BLaER1 (cell line): ENCODE results near the gene EPB41L1.
"Not testable (repeated sequence)": the region's sequence is repeated elsewhere in the genome, so short reads cannot be mapped to it uniquely, and the experiment has no call there.

Experiments used
- H3K27ac ChIP-seq: shearing (Covaris generic); formaldehyde crosslinking; 2 replicates; pipeline ENCODE4 v1.8.1; 2022
- H3K27me3 ChIP-seq: shearing (Covaris generic); formaldehyde crosslinking; 2 replicates; pipeline ENCODE4 v1.8.1; 2022
- H3K36me3 ChIP-seq: shearing (Covaris generic); formaldehyde crosslinking; 2 replicates; pipeline ENCODE4 v1.8.1; 2022
- H3K4me1 ChIP-seq: shearing (Covaris generic); formaldehyde crosslinking; 2 replicates; pipeline ENCODE4 v1.8.1; 2022
- H3K4me2 ChIP-seq: shearing (Covaris generic); formaldehyde crosslinking; 2 replicates; pipeline ENCODE4 v1.8.1; 2022
- H3K4me3 ChIP-seq: shearing (Covaris generic); formaldehyde crosslinking; 2 replicates; pipeline ENCODE4 v1.8.1; 2022
- H3K9ac ChIP-seq: shearing (Covaris generic); formaldehyde crosslinking; 2 replicates; pipeline ENCODE4 v1.8.1; 2022
- H3K9me3 ChIP-seq: shearing (Covaris generic); formaldehyde crosslinking; 2 replicates; pipeline ENCODE4 v1.8.1; 2022
- H4K20me1 ChIP-seq: shearing (Covaris generic); formaldehyde crosslinking; 2 replicates; pipeline ENCODE4 v1.8.1; 2022
- Cebpa-rat ChIP-seq: shearing (Covaris generic); IDR thresholded peaks from 2 replicates; pipeline ENCODE4 v1.8.1; 2022

EPB41L1 gene

DNA sequence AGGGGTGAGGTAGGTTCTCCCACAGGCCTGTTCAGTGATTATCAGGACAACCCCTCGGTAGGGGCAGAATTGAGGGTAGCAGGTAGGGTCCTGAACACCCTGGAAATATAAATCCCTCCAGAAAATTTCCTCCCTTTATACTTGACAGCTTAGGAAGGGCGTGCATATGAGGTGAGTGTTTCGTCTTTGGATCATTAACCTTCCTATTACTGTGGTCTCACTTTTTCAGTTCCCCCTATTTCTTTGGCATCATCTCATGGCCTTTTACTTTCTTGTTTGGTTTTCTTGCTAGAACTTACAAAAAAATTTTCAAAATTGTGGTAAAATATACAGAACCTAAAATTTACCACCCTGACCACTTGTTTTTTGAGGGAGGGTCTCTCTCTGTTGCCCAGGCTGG is 18.7 kb upstream of the EPB41L1 start:
- no peaks in the 10 kb centered on the region for H3K36me3 ChIP-seq
- no peak overlapping the region for H3K4me3 ChIP-seq
- peaks cover 54% of the 10 kb centered on the region for H3K4me1 ChIP-seq
- no peak overlapping the region for H3K9ac ChIP-seq
- H3K27ac ChIP-seq, result no peak overlapping the region
- peak overlapping the region; percentile 33; the same call in 1 of the 2 replicates for H3K4me2 ChIP-seq
- no peak for TF ChIP-seq Cebpa-rat
- no peaks in the 10 kb centered on the region for H3K27me3 ChIP-seq
- H4K20me1 ChIP-seq, result no peaks in the 10 kb centered on the region
- no peaks in the 10 kb centered on the region for H3K9me3 ChIP-seq

DNA sequence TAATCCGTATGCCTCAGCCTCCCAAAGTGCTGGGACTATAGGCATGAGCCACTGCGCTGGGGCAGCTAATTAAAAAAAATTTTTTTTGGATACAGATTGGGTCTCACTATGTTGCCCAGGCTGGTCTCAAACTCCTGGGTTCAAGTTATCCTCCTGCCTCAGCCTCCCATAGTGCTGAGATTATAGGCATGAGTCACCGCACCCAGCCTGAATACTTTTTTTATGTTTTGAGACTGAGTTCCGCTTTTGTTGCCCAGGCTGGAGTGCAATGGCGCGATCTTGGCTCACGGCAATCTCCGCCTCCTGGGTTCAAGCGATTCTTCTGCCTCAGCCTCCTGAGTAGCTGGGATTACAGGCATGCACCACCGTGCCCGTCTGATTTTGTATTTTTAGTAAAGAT is 17.2 kb upstream of the EPB41L1 start:
- peaks cover 43% of the 10 kb centered on the region for H3K4me1 ChIP-seq

DNA sequence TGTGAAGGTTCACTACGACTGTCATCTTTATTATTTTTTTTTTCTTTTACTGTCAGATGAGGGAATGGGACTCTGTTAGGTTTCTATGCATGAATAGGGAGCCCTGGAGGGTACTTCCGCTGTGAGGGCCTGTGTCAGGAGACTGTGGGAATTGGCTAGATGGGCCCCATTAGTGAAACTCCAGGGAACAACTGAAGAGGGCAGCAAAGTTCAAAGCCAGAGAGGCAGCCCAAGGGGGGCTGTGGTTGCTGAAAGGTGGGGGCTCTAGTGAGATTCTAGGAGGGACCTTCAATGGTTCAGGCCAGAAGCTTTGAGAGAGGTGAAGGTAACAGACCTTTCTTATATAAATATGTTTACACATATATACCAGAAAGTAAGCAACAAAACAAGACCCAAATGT is 13.2 kb upstream of the EPB41L1 start:
- Histone ChIP-seq H3K27me3 (no peaks in the 10 kb centered on the region), H3K27ac (no peak overlapping the region), H3K4me3 (no peak overlapping the region), H3K4me2 (no peak overlapping the region), H3K9ac (no peak overlapping the region), H3K4me1 (peaks cover 28% of the 10 kb centered on the region), H3K36me3 (no peaks in the 10 kb centered on the region), H4K20me1 (no peaks in the 10 kb centered on the region), H3K9me3 (no peaks in the 10 kb centered on the region)
- no peak for TF ChIP-seq Cebpa-rat

More for the DNA sequence above, 17.2 kb upstream of the EPB41L1 start:
- H3K4me3 ChIP-seq, H4K20me1 ChIP-seq, H3K27me3 ChIP-seq, H3K9me3 ChIP-seq, H3K4me2 ChIP-seq, H3K9ac ChIP-seq, H3K36me3 ChIP-seq, H3K27ac ChIP-seq: not testable (repeated sequence)

DNA sequence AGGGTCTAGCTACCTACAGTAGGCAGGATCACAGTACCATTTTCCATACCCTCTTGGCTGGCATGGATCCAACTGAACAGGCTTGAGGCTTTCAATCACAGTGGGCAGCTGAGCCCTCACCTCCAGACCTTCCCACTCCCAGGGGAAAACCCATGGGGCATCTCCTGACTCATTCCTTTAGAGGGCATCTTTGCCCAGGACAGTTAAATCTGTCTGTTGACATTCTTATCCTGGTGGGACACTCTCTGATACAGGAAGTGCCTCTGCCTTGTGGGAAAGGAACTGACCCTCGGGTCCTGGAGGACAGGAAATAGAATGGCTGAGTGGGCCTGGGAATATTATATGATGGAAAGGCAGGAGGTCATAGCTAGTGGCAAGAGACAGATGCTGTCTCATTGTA is 10.2 kb upstream of the EPB41L1 start:
- Histone ChIP-seq H3K9ac (no peak overlapping the region), H3K27ac (no peak overlapping the region), H3K36me3 (no peaks in the 10 kb centered on the region), H3K9me3 (no peaks in the 10 kb centered on the region), H4K20me1 (no peaks in the 10 kb centered on the region), H3K4me3 (no peak overlapping the region), H3K4me2 (no peak overlapping the region), H3K27me3 (no peaks in the 10 kb centered on the region), H3K4me1 (peaks cover 32% of the 10 kb centered on the region)
- TF ChIP-seq Cebpa-rat, result no peak

DNA sequence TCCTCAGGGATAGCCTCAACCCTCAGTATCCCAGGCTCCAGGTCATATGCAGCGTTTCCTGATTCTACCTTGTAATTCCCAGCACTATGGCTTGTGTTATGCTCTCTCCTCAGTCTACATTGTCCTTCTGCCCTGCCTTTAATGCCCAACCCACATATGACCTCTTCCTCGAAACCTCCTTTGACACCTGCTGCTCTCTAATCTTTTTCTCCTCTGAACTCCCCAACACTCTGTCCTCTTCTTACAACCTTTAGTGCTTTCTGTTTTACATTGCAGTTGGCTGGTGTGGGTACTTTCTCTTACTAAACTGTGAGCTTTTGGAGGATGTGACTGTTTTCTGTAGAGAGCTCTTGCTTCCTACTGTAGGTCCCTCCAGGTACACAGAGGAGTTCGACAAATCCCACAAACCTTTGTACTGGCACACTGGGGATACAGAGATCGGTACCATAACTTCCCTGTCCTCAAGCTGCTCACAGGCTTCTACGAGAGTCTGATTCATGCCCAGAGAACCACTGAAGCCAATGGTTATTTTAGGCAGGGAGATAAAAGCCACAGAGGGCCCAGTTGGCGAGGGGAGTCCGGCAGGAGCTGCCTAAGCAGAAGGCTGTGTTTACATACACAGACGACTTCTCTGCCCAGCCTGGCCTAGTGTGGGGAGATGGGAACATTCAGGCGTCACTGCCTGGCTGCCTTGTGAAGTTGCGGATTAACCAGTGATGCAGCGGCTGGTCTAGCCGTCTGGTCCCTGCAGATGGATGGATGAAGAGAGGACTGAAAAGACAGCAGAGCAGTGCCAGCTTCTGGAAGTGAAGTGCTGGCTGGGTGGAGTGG is 8.4 kb upstream of the EPB41L1 start:
- peak overlapping the region; percentile 3; the same call in 1 of the 2 replicates for H3K9ac ChIP-seq
- 0 out of 2 replicates have a peak overlapping the region, but pooled peaks have one; percentile 24 for H3K4me2 ChIP-seq
- no peaks in the 10 kb centered on the region for H3K27me3 ChIP-seq
- no peaks in the 10 kb centered on the region for H3K9me3 ChIP-seq
- no peak overlapping the region for H3K27ac ChIP-seq
- H3K36me3 ChIP-seq, result no peaks in the 10 kb centered on the region
- H4K20me1 ChIP-seq, result no peaks in the 10 kb centered on the region
- TF ChIP-seq Cebpa-rat, result no peak
- peaks cover 32% of the 10 kb centered on the region for H3K4me1 ChIP-seq
- H3K4me3 ChIP-seq, result no peak overlapping the region

DNA sequence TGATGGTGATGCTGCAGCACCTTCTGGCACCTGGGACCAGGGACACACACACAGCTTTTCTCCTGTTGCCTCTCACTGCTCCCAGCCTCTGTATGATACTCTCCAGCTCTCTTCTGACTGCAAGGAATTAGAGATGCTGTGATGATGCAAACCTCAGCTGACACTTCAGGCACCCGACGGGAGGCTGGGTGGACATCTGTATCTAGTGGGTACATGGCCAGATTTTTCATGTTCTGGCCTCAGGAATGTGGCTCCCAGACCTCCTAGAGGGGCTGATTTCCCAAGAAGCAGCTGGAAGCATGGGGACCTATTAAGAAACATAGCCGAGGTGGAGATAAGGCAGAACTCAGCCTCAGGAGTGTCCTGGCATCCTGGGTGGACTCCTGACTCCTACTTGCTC is 6.8 kb upstream of the EPB41L1 start:
- no peaks in the 10 kb centered on the region for H3K27me3 ChIP-seq
- H3K4me3 ChIP-seq, result no peak overlapping the region
- H3K4me2 ChIP-seq, result no peak overlapping the region
- H3K9me3 ChIP-seq, result no peaks in the 10 kb centered on the region
- no peak overlapping the region for H3K27ac ChIP-seq
- H3K9ac ChIP-seq, result no peak overlapping the region
- H3K36me3 ChIP-seq, result no peaks in the 10 kb centered on the region
- peaks cover 34% of the 10 kb centered on the region for H3K4me1 ChIP-seq
- H4K20me1 ChIP-seq, result no peaks in the 10 kb centered on the region
- TF ChIP-seq Cebpa-rat, result no peak

DNA sequence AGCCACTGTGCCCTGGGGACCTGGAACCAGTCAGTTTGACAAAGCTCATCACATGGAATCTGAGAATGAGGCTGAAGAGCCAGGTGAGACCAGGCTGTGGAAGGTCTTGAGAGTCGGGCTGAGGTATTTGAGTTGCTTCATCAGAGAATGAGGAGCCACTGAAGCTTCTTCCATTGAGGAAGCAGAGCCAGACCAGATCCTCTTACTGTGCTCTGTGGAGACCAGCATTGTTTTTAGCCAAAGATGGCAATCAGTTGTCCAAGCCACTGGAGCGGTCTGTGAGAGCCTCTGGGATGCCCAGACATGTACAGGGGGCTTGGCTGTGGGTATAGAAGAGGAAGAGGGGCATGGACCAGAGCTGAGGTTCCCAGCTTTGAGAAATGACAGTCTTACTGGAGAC is 6.1 kb upstream of the EPB41L1 start:
- Histone ChIP-seq H4K20me1 (no peaks in the 10 kb centered on the region), H3K36me3 (no peaks in the 10 kb centered on the region), H3K27me3 (no peaks in the 10 kb centered on the region), H3K9ac (no peak overlapping the region), H3K4me2 (no peak overlapping the region), H3K4me1 (peaks cover 30% of the 10 kb centered on the region), H3K9me3 (no peaks in the 10 kb centered on the region), H3K27ac (no peak overlapping the region), H3K4me3 (no peak overlapping the region)
- no peak for TF ChIP-seq Cebpa-rat

DNA sequence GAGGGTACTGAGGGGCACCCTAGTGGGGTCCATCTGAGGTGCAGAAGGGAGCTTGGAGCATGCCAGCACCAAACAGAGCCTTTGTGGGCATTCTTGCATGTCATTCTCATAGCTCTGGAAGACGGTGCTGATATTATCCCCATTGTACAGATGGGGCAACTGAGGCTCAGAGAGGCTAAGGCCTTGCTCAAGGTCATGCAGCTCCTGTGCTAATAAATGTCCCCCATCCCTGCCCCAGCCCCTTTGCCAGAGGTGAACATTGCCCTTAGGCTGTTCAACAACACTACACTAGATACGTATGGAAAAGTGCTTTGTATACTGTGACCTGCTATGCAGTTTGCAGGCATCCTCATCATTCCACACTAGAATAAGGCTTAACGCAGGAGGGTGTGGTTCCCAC is 5.5 kb upstream of the EPB41L1 start:
- H3K4me1 ChIP-seq, result peaks cover 33% of the 10 kb centered on the region
- H3K4me3 ChIP-seq, result no peak overlapping the region
- no peak overlapping the region for H3K4me2 ChIP-seq
- H3K9ac ChIP-seq, result no peak overlapping the region
- no peak for TF ChIP-seq Cebpa-rat
- H3K36me3 ChIP-seq, result no peaks in the 10 kb centered on the region
- no peaks in the 10 kb centered on the region for H3K9me3 ChIP-seq
- no peaks in the 10 kb centered on the region for H4K20me1 ChIP-seq
- no peaks in the 10 kb centered on the region for H3K27me3 ChIP-seq
- no peak overlapping the region for H3K27ac ChIP-seq

DNA sequence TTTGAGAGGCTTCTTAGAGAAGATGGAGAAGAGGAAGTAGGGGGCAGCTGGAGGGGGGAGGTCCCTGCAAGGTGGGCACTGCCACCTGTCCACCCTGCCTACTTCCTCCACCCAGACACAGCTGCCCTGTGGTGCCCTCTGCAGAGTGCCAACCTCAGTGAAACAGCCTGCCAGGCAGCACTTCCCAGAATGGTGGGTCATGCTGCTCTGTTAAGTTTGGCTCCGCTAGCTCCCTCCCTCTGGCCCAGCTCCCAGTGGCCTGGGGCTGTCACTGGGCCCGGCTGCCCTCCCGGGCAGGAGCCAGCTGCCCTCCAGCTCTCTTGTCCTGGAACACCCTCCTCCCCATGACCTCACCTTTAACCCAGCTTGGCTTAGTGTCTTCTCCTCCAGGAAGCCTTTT is 5.1 kb upstream of the EPB41L1 start:
- Histone ChIP-seq H3K9ac (no peak overlapping the region), H3K9me3 (no peaks in the 10 kb centered on the region), H3K4me1 (peaks cover 36% of the 10 kb centered on the region), H3K36me3 (no peaks in the 10 kb centered on the region), H3K27me3 (no peaks in the 10 kb centered on the region), H3K4me3 (no peak overlapping the region), H4K20me1 (no peaks in the 10 kb centered on the region), H3K4me2 (no peak overlapping the region), H3K27ac (no peak overlapping the region)
- no peak for TF ChIP-seq Cebpa-rat

DNA sequence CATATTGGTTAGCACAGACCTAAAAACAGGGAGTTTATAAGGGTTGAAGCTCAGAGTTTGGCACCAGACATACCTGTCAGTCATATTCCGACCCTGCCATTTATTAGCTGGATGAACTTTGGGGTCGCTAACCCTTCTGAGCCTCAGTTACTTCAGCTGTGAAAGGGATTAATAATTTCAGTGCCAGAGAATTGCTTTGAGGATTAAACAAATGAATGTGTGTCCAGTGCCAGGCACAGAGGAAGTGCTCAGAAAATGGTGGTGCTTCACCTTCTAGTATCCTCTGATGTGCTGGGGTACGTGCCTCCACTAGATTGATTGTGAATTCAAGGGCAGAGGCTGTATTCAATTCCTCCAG is 4.1 kb upstream of the EPB41L1 start:
- Histone ChIP-seq H3K36me3 (no peaks in the 10 kb centered on the region), H3K4me3 (no peak overlapping the region), H3K4me1 (peaks cover 42% of the 10 kb centered on the region), H3K27ac (no peak overlapping the region), H4K20me1 (peaks cover 4% of the 10 kb centered on the region; the same call in 1 of the 2 replicates), H3K9ac (no peak overlapping the region), H3K9me3 (no peaks in the 10 kb centered on the region), H3K27me3 (no peaks in the 10 kb centered on the region), H3K4me2 (no peak overlapping the region)
- TF ChIP-seq Cebpa-rat, result no peak
